KBM-7 (cell line): Measurements from ENCODE around the gene SV2B.

ENCODE experiments used
- DNase-seq: peaks from one replicate; pipeline ENCODE4 v3.0.0-alpha.2; 2015
- in situ Hi-C: fragments of 300-500 bp; cut with MboI; formaldehyde crosslinking; loops from 2 replicates; pipeline ENCODE4 v1.14.3; 2020; ENCODE audit warnings: low sequenced_read_pairs, low pct_unique_long_range_greater_than_20kb, mixed read lengths

The SV2B gene

DNA sequence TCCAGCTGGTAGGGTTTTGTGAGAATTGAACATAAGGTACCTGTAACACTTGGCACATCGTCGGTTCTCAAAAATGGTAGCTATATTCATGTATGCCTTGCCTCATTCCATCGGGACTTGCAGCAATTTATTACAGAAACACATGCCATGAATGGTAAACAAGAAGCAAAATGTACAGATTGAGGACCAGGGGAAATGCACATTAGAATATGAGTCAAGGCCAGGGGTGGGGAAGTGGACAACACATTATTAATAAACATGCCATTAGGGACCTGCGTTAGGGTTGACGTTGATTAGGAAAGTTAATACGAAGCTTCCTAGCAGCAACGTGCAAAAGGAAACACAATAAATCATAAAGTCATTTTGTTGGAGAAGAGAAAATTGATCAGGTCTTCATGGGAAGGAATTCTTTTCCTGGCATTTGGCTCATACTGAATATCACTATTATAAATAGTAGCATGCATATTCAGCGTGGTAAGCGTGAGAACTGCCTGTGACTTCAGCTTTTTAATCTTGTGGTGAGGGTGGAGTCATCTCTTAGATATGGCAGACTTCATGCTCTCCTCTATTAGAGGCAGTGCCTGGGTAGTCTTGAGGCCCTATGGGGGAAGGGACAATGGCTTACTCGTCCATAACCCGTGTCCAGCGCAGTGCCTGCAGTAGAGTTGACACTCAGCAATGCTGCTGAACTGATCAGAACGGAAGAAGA lies 184.9 kb downstream of the SV2B start:
- in situ Hi-C loops: no loop called here
- no peak for DNase-seq

DNA sequence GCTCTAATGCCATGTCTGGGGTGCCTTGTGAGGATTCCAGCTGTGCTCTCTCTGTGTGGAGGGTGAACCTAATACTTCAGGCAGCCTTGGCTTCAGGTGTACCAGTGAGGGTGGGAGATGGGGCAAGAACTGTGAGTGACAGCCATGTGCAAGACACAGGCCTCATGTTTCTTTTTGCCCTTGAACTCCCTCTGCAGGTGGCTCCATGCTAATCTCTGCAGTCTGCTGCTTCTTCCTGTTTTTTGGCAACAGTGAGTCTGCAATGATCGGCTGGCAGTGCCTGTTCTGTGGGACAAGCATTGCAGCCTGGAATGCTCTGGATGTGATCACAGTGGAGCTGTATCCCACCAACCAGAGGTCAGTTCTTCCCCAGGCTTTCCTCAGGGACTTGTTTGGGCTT lies 189.3 kb downstream of the SV2B start:
- peak; percentile 67 for DNase-seq
- in situ Hi-C loops: no loop called here

DNA sequence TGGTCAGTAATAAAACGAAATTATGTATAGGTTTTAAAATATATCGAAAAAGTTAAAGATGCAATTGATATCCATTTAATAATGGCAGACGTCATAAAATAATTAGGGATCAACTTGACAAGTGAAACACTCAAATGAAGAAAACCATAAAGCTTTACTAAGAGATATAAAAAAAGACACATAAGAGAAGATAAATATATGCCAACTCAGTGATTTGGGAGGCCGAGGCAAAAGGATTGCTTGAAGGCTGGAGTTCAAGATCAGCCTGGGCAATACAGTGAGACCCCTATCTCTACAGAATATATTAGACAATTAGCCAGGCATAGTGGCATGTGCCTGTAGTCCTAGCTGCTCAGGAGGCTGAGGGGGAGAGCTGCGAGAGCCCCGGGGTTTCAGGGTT lies 190.5 kb downstream of the SV2B start:
- in situ Hi-C loops: no loop called here

DNA sequence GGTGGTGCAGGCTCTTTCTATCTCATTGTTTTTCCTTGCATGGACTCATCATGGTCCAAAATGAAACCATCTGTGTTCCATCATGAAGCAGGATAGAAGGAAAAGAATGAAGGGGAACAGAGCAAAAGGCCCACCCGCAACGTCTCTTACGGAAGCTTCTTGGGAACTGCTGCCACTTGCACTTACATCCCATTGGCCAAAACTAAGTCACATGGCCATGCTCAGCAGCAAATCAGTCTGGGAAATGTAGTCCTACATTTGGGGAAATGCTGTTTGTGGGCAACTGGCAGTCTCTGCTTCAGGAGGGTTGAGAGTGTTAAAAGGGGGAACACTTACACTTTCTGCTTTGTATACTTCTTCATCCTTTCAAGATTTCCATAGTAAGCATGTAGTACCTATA lies 191.6 kb downstream of the SV2B start:
- peak; percentile 35 for DNase-seq
- in situ Hi-C loops: no loop called here

More for the DNA sequence above, 190.5 kb downstream of the SV2B start:
- DNase-seq: no peak

DNA sequence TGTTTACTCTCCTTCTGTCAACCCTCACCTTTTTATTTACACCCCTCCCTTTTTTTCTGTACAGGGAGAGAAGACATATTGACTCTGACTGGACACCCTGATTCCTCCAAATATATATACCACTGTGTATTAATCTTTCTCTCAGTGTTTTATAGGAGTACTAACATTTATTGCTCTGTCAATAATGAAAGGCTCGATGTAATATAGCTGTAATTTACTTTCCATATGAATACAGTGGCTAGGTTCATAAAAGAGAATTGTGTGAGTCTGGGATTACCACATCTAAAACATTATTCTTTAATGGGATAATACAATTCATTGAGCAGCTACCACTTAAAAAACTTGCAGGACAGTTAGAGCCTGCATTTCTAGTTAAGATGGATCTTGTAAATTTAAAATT lies 194.3 kb downstream of the SV2B start:
- in situ Hi-C loops: no loop called here
- no peak for DNase-seq

DNA sequence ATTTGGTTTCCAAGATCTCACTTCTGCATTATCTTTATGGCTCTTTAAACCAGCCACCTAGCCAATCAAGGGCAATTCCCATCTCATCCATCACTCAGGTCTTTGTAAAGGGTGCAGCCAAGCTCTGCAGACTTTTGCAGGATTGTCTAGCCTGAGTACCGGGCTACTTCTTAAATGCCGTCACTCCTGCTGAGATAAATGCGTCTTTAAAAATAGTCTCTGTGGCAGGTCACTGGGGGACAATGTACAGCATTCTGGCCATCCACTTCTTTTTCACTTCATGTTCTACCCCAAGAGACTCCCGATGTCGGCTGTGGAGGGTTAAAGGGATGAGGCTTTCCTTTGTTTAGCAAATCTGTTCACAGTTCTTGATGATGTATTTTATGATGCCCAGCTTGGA lies 194.7 kb downstream of the SV2B start:
- DNase-seq: no peak
- in situ Hi-C loops: no loop called here

DNA sequence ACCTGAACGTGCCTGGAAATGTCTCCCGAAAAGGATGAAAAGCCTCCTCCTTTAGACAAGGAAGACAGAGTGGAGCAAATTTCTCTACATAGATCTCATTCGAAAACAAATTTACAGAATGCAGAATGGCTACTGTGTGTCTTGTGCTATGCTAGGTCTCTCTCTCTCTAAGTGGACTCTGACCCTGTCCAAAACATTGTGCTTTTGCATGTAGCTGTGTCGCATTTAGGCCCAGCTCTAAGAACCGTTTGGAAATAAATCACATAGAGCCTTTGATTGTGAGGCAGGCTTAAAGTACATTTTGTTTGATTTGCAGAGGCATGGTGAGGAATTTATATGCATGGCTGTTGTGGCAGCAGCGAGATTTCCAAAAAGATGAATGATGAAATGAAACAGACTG lies 198.0 kb downstream of the SV2B start:
- no peak for DNase-seq
- in situ Hi-C loops: no loop called here

DNA sequence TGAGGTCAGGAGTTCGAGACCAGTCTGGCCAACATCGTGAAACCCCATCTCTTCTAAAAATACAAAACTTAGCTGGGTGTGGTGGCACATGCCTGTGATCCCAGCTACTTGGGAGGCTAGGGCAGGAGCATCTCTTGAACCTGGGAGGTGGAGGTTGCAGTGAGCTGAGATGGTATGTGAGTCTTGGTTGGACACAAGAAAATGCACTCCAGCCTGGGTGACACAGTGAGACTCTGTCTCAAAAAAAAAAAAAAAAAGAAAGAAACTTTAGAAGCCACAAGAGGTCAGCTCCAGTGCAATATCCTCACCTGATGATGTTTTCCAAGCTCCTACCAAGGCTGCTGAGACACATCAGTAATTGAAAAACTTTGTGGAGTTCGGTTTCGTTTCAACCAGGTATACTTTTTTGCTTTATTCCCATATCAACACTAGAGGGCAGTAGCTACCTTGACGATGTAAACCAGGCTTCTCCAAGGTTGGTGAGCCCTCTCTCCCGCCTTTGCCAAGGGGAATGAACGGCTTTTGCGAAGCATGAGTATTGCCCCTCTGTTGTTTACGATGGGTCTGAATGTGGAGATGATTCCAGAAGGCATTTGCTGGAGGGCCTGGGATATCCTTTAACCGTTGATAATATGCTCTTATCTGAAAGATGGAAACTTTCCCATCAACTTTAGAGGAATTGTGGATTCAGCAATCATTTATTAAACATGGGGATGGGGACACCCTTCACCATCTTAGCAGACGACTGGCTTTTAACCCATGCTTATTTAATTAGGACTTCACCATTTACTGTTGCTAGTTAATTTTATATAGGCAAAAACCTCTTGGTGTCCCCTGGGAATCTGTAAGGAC lies 202.8 kb downstream of the SV2B start:
- in situ Hi-C loops: loop anchor here (25.0 kb wide), 1 partner anchor 784 kb away; no protein-coding TSS in a partner anchor
- DNase-seq: peak; percentile 61

DNA sequence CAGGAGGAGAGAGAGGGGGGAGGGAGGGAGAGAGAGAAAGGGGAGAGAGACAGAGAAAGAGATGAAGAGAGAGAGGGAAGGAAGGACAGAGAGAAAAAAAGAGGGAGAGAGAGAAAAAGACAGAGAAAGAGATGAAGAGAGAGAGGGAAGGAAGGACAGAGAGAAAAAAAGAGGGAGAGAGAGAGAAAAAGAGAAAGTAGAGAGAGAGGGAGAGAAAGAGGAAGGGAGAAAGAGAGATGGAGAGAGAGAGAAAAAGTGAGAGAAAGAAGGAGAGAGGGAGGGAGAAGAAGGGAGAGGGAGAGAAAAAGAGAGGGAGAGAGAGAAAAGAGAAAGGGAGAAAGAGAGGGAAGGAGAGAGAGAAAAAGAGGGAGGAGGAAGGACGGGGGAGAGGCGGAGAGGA lies 204.2 kb downstream of the SV2B start:
- no peak for DNase-seq
- in situ Hi-C loops: loop anchor here (25.0 kb wide), 1 partner anchor 783 kb away; no protein-coding TSS in a partner anchor

DNA sequence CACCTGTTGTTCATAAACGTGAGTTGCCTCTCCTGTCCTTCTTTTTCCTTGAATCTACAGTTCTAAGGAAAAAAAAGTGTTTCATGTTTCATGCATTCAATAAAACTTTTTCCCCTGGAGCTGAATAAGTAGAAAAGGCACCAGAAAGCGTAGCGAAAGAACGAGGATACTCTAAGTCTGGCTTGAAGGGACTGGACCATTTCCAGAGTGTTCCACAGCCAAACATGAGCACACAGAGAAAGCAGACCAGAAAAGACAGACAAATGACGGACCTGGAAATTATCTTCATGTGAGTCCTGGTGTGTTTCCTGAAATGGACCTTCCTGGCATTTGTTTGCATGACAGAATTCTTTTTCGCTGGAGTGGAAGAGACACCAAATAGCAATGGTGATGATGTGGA lies 204.7 kb downstream of the SV2B start:
- in situ Hi-C loops: loop anchor here (25.0 kb wide), 1 partner anchor 783 kb away; no protein-coding TSS in a partner anchor

DNA sequence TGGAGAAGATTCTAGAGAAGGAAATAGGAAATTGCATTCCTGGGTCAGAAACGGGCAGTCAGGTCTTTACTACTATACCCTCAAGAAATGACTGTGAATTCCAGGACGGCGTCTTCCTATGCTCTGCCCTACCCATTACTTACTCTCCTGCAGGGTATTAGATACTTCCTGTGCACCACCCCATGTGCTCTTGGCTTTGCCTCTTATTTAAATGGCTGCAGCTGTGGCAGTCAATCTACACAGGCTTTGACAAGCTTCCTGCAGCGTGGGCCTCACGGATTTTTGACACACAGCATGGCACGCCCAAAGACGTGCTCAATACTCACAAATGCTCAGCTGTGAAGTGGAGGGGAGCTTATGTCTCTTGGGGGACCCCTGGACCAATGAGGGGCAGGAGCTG lies 206.1 kb downstream of the SV2B start:
- in situ Hi-C loops: loop anchor here (25.0 kb wide), 1 partner anchor 781 kb away; no protein-coding TSS in a partner anchor
- no peak for DNase-seq

More for the DNA sequence above, 204.7 kb downstream of the SV2B start:
- no peak for DNase-seq

DNA sequence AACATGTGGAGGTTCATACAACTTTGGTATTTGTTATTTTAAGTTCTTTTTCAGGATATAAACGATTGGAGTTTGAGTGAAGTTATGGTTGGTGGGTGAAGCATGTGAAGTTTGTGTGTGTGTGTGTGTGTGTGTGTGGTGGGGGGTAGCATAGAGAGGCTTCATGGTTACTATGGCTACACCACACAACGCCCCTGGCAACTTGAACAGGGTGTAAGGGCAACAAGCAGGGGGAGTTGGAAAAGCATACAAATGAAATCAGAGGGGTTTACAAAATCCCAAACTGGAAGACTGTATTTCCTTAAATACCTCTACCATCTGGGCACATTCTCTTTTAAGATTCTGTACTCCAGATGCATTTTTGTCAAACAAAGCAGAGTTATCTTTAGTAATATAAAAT lies 207.5 kb downstream of the SV2B start:
- DNase-seq: no peak
- in situ Hi-C loops: loop anchor here (25.0 kb wide), 1 partner anchor 780 kb away; no protein-coding TSS in a partner anchor

DNA sequence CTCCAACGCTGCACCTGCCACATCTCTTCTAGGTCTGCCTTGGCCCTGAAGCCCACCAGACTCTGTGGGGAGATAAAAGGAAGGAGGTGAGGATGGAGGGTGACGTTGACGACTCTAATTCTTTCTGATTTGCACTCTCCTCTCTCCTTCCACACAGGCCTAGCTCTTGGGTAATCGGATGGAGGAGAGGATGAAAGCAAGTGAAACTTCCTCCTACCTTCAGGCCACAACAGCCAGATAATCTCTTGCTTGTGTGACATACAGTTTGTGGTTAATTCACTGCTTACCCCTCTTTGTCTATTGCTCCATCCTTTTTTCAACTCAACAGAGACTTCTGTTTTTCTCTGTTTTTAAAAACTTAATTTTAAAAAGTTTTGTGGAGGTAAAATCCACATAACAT lies 208.1 kb downstream of the SV2B start:
- peak; percentile 39 for DNase-seq
- in situ Hi-C loops: loop anchor here (25.0 kb wide), 1 partner anchor 779 kb away; no protein-coding TSS in a partner anchor

DNA sequence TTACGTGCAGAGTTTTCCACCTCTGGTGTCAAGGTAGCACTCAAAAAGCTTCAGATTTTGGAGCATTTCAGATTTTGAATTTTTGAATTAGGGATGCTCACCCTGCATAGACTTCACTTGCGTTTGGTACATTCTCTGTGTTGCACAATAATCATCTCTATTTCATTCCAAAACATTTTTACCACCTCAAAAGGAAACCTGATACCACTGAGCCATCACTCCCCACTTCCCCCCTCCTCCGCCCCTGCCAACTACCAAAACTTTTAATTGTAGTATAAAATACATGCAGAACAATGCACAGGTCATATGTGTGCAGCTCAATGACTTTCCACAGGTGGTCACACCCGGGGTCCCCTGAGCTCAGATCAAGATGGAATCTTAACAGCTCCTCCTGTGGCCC lies 208.8 kb downstream of the SV2B start:
- peak; percentile 15 for DNase-seq
- in situ Hi-C loops: loop anchor here (25.0 kb wide), 1 partner anchor 778 kb away; no protein-coding TSS in a partner anchor

DNA sequence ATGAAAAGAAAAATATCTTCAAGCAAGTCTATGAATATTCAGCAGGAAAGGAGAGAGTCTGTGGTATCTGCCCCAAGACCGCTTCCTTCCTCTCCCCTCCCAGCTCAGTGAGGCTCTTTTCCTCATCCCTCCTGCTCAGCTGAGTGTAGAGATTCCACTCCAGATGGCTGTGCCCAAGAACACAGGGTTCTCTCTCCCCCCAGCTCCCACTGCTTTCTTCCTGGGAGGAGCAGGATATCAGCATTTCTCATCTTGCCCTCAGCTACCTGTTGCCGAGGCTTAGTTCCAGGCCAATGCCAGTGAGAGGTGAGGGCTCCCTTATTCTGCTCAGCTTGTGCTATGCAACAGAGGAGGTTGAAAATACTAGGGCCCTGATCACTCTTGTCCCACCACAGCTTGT lies 211.9 kb downstream of the SV2B start:
- DNase-seq: peak; percentile 53
- in situ Hi-C loops: loop anchor here (25.0 kb wide), 1 partner anchor 775 kb away; no protein-coding TSS in a partner anchor

DNA sequence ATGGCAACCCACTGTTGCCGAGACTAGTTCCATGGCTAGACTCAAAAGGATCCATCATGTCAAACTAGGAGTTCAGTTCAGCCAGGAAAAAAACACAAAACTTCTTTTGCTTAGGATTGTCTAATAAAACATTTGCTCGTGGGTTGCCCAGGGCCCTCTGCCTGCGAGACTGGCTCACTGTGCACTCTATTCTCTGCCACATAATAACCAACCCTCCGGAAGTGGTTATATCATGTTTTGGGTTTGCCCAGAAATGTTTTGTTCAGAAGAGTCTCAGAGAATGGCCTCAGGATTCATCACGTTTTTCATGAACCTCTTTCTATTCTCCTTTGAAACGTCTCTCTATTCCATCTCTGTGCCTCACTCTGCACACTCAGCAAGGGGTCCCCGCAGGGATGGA lies 216.1 kb downstream of the SV2B start:
- in situ Hi-C loops: loop anchor here (25.0 kb wide), 1 partner anchor 771 kb away; no protein-coding TSS in a partner anchor
- DNase-seq: no peak

DNA sequence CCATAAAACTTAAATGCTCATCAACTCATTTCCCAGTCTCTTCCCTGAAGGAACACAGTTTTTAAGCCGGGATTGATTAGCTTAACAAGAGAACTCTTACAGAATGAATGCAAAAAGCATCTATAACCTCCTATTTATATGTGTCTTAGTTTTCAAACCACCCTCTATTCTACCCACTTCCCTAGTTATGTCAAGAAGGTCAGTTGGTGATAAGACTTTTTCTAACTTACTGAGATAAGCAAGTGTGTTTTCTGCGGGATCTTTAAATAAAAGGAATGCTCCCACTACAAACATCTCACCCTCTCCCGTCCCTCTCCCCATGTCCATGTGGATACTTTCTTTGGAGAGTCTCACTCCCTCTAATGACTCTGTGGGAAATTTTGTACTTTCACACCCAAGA lies 218.5 kb downstream of the SV2B start:
- no peak for DNase-seq
- in situ Hi-C loops: loop anchor here (25.0 kb wide), 1 partner anchor 769 kb away; no protein-coding TSS in a partner anchor

DNA sequence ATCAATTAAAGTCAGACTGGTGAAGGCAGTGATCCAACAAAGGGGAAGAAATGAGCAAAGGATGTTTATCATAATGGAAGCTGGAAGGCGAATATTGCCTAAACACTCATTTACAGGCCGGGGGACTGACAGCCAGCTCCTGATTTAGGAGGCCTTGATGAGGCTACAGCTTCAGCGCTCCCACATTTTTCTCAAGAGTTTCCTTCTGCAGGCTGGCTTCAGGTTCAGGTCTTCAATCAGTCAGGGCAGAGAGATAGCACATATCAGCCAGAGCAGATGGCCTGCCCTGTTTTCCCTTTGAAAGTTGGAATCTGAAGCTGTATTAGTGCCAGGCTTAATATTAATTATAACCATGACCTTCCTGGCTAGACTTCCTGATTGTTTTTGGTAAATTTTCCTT lies 218.9 kb downstream of the SV2B start:
- in situ Hi-C loops: loop anchor here (25.0 kb wide), 1 partner anchor 768 kb away; no protein-coding TSS in a partner anchor
- DNase-seq: no peak

DNA sequence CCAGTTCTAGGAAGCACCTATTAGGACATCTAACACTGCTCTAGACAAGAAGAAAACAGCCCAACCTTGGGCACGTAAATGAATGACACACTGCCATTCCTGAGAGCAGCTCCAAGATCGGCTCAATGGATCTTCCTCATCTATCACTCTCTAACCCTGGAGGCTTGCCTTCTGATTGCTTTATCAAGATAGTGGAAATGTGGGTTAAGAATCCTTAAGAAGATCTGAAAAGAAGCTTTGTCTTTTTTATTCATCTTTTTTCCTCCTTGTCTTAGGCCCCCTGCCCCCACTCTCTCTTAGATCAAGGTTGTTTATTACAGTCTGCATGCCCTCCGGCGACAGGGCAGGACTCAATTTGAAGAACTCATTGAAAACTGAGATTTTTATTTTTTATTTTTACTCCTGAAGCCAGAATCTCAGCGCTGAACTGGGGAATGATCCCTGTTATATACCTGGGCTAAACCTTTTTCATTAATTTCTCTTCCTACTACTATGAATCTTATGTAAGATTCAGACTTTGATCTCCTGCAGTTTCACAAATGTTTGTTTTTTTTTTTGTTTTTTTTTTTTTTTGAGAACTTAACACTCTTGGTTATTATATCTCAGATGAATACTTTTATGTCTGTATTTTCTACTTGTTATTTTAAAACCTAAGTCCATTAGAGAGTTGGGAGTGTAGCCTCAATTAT lies 219.5 kb downstream of the SV2B start:
- DNase-seq: no peak
- in situ Hi-C loops: loop anchor here (25.0 kb wide), 1 partner anchor 768 kb away; no protein-coding TSS in a partner anchor
